Right cardiac atrium (tissue), 5 donors: ENCODE data around the gene KRT6B. TPM values are rescaled to one million over a fixed set of nuclear protein-coding genes. Genes with fewer than 3 reads are reported as not detected.

Experiments
- ATAC-seq, 2 donors: fragments of 200-7000 bp; cut with Tn5 transposase; one replicate each; pipeline versions ENCODE4 v1.8.0 to v1.9.1; 2020; ENCODE audit warnings: moderate library complexity in 2 of 2, mild to moderate bottlenecking in 1 of 2
- DNase-seq, 3 donors: peaks; one replicate each; pipeline ENCODE4 v3.0.0-alpha.2; 2020
- H3K27ac ChIP-seq: one replicate; pipeline ENCODE4 v1.5.1; 2013; ENCODE audit warnings: mild to moderate bottlenecking, low read length, control low read depth, moderate library complexity
- H3K27me3 ChIP-seq: one replicate; pipeline ENCODE4 v1.6.1; 2013; ENCODE audit not compliant: control insufficient read depth, insufficient read depth
- H3K4me1 ChIP-seq: one replicate; pipeline ENCODE4 v1.6.1; 2013; ENCODE audit warnings: low read length; ENCODE audit not compliant: control insufficient read depth, insufficient read depth
- H3K4me3 ChIP-seq: one replicate; pipeline ENCODE4 v1.5.1; 2013; ENCODE audit warnings: low read length, control low read depth
- H3K9me3 ChIP-seq: one replicate; pipeline ENCODE4 v1.6.1; 2013; ENCODE audit warnings: low read length; ENCODE audit not compliant: control insufficient read depth
- WGBS: extraction: QIAGEN DNeasy Blood & Tissue Kit; methylation state at CpG from one replicate; pipeline ENCODE4 v1.1.7; 2013; 5-methylcytosine and 5-hydroxymethylcytosine counted together
- intact Hi-C, 4 donors: fragments of 100-400 bp; cut with DNase I; formaldehyde crosslinking; loops; one replicate each; pipeline versions ENCODE4 v1.11.0 to v1.14.0; 2022 to 2023
- polyA plus RNA-seq: library from polyadenylated mRNA; stranded (reverse); fragments of 200-250 nt; gene quantifications from one replicate; pipeline ENCODE4 v1.2.3, GENCODE V29; 2013
- total RNA-seq, 4 donors: library from RNA; stranded (reverse); fragmentation: NEBNext Ultra II Directional; extraction: Animal tissue kit (Norgen Biotek cat#: 25700); gene quantifications; one replicate each; pipeline ENCODE4 v1.2.1, GENCODE V29; 2021
- donor health status: healthy with polysubstance abuse.
- donor health status: DM: no; HTN: yes; CAD: no.
- donor health status: DM: no; HTN: no; CAD: no.
- donor health status: DM: no; HTN: yes; CAD: no; lungs with severe emphysema.
- donor health status: DM: yes; HTN: yes; CAD: no.

Gene KRT6B
- total and polyA plus RNA-seq, 5 donors, result not detected

DNA sequence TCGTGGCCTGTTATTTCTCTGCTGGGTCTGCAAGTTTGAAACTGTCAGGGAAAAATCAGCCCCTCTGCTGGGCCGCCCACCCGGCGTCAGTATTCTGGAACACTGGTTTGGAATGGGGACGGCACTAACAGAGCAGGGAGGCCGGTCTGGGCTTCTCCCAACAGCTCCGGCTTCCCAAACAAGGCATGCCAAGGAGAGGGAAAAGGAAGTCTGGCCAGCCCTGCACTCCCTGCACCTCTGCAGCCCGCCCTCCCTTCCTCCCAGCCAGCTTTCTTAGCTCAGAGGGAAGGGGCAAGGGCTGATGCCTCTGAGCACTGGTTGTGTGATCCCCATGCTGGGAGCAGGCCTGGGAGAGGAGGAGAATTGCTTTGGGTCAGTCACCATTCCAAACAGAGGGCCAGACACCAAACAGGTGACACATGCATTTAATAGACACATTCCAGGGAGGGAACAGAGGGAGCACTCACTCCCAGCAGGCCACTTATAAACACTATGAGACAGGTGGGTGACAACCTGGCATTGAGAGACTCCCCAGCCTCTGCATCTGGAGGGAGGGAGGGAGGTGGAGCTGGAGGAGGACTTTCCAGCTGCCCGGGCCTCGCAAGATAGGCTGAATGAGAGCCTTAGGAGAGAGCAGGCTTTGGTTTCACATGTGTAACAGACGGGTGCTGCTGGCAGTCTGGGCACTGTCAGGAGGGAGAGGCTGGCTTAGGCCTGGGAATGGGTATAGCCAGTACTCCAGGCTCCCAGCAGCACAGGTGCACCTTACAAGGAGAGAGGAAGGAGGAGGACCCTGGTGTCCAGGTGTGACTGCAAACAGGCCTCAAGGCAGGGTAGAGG lies 28.1 kb downstream of the KRT6B start:
- no peaks in the 10 kb centered on the region for H3K4me1 ChIP-seq
- WGBS, result 51% methylated on average over 11 of the region's 11 CpGs
- no peaks in the 10 kb centered on the region for H3K9me3 ChIP-seq
- ATAC-seq (peak; percentile 78 to 84), DNase-seq (peak; percentile 45 to 75 (median 68))
- intact Hi-C loops, result no loop called here
- no peak overlapping the region for H3K27ac ChIP-seq
- H3K4me3 ChIP-seq, result no peak overlapping the region
- no peaks in the 10 kb centered on the region for H3K27me3 ChIP-seq

- Histone ChIP-seq H3K4me3 (no peak overlapping the region), H3K4me1 (no peaks in the 10 kb centered on the region), H3K27me3 (no peaks in the 10 kb centered on the region), H3K9me3 (no peaks in the 10 kb centered on the region), H3K27ac (no peak overlapping the region)
- WGBS, result 54% methylated on average over 6 of the region's 6 CpGs
- ATAC-seq, result peak in 1 of 2 donors; percentile 48
- intact Hi-C loops, result no loop called here
- DNase-seq, result no peak
These were observed 28.9 kb downstream of the KRT6B start for GRCh38 chr12:52423035-52423434.

GRCh38 chr12:52419656-52420055 lies 32.3 kb downstream of the KRT6B start:
- ATAC-seq, result no peak
- Histone ChIP-seq H3K27ac (no peak overlapping the region), H3K4me3 (no peak overlapping the region), H3K9me3 (no peaks in the 10 kb centered on the region), H3K4me1 (peaks cover 3% of the 10 kb centered on the region), H3K27me3 (no peaks in the 10 kb centered on the region)
- WGBS, result 60% methylated on average over 1 of the region's 1 CpG
- intact Hi-C loops, result no loop called here
- DNase-seq, result no peak

DNA sequence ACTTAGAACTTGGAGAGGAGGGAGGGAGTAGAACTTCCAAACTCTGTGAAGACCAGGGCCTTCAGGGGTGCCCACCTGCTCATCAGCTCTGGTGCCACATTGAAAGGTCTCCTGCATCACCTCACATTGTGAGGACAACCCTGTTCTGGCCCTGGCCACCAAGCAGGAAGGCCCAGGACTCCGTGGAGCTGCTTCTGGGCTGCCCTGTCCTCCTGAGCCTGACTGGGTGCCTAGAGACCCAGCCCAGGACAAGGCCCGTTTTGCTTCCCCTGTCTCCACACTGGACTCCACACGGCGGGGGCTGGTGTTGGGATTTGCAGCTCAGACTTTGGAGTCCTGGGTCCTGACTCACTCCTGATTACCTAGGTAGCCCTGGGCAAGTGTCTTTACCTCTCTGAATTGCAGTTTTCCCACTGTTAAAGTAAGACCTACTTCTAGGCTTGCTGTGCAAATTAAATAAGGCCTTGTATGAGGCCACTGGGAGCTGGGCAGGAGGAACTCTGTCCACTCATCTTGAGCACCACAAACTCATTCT lies 33.3 kb downstream of the KRT6B start:
- intact Hi-C loops, result no loop called here
- H3K9me3 ChIP-seq, result no peaks in the 10 kb centered on the region
- H3K4me1 ChIP-seq, result peaks cover 3% of the 10 kb centered on the region
- 83% methylated on average over 4 of the region's 4 CpGs for WGBS
- ATAC-seq (no peak), DNase-seq (peak in 1 of 3 donors; percentile 24)
- no peaks in the 10 kb centered on the region for H3K27me3 ChIP-seq
- H3K4me3 ChIP-seq, result no peak overlapping the region
- no peak overlapping the region for H3K27ac ChIP-seq

DNA sequence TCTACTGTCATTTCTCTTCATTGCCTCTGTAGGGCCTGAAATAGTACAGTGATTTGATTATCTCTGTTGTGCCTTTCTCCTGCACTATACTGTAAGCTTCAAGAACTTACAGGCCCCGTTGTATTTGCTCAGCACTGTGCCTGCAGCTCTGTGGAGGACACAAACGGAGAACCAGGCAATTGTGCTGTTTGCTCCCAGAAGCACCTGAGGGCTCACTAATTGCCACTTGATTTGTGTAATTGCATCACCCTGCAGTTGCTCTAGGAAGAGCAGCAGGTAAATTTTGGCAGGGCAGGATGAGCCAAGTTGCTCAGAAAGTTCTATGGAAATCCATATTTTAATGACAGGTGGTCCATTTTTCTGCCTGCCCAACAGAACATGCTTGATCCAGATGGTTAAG lies 34.2 kb downstream of the KRT6B start:
- intact Hi-C loops, result no loop called here
- WGBS, result 79% methylated on average over 2 of the region's 2 CpGs
- peak overlapping the region; percentile 65 for H3K27ac ChIP-seq
- no peak overlapping the region for H3K4me3 ChIP-seq
- H3K9me3 ChIP-seq, result no peaks in the 10 kb centered on the region
- DNase-seq (peak in 1 of 3 donors; percentile 15), ATAC-seq (no peak)
- no peaks in the 10 kb centered on the region for H3K27me3 ChIP-seq
- H3K4me1 ChIP-seq, result peaks cover 3% of the 10 kb centered on the region

DNA sequence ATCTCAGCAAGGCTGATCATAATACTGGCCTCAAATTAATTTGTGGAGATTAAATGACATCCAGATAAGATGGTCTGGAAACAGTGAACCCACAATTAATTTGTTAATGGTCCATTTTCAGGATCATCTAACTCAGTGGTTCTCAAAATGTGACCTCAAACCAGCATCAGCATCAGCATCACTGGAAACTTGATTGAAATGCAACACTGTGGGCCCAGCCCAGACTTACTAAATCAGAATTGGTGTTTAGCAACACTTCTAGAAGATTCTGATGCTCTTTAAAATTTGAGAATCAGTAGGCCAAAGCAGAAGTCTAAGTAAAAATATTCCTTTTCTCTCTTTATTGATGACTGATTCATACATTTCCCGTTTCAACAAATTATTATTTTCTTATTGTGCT lies 35.2 kb downstream of the KRT6B start:
- 59% methylated on average over 1 of the region's 1 CpG for WGBS
- Histone ChIP-seq H3K27ac (no peak overlapping the region), H3K9me3 (no peaks in the 10 kb centered on the region), H3K4me1 (peaks cover 3% of the 10 kb centered on the region), H3K27me3 (no peaks in the 10 kb centered on the region), H3K4me3 (no peak overlapping the region)
- intact Hi-C loops, result no loop called here
- ATAC-seq, result peak in 1 of 2 donors; percentile 59
- no peak for DNase-seq

GRCh38 chr12:52415870-52416750 lies 35.8 kb downstream of the KRT6B start:
- Histone ChIP-seq H3K9me3 (no peaks in the 10 kb centered on the region), H3K27me3 (no peaks in the 10 kb centered on the region), H3K27ac (peak overlapping the region; percentile 50), H3K4me3 (no peak overlapping the region), H3K4me1 (peaks cover 3% of the 10 kb centered on the region)
- ATAC-seq (peak; percentile 85 to 91), DNase-seq (peak in 1 of 3 donors; percentile 60)
- WGBS, result 65% methylated on average over 10 of the region's 10 CpGs
- intact Hi-C loops, result no loop called here

GRCh38 chr12:52414936-52415335 lies 37.0 kb downstream of the KRT6B start:
- 86% methylated on average over 5 of the region's 5 CpGs for WGBS

GRCh38 chr12:52413782-52414345 lies 38.1 kb downstream of the KRT6B start:
- no peak for ATAC-seq

More at GRCh38 chr12:52414936-52415335, 37.0 kb downstream of the KRT6B start:
- ATAC-seq (no peak), DNase-seq (no peak)
- intact Hi-C loops, result no loop called here
- H3K27ac ChIP-seq, result no peak overlapping the region
- H3K9me3 ChIP-seq, result no peaks in the 10 kb centered on the region
- H3K27me3 ChIP-seq, result no peaks in the 10 kb centered on the region
- H3K4me1 ChIP-seq, result peaks cover 3% of the 10 kb centered on the region
- no peak overlapping the region for H3K4me3 ChIP-seq

DNA sequence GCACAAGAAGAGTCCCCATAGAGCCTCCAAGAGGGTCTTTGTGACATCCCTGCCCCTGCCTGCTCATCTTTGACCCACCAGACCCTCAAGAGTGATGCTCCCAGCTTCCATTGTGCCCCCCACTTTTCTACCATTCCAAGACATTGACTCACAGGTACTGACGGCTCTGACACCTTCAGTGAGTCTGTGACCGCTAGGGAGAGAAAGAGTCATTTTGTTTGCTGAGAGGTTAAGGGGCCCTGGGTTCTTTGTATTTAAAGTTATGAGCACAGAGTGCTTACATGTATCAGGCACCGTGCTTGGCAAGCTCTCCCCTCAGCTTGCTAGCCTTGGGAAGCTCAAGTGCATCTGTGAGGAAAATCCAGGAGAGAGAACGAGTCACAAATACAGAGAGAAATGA lies 38.7 kb downstream of the KRT6B start:
- H3K4me1 ChIP-seq, result peaks cover 3% of the 10 kb centered on the region
- 53% methylated on average over 4 of the region's 4 CpGs for WGBS
- no peaks in the 10 kb centered on the region for H3K27me3 ChIP-seq
- no peaks in the 10 kb centered on the region for H3K9me3 ChIP-seq
- H3K27ac ChIP-seq, result no peak overlapping the region
- no peak overlapping the region for H3K4me3 ChIP-seq
- no peak for ATAC-seq
- DNase-seq, result no peak
- intact Hi-C loops, result no loop called here

More at GRCh38 chr12:52413782-52414345, 38.1 kb downstream of the KRT6B start:
- Histone ChIP-seq H3K27me3 (no peaks in the 10 kb centered on the region), H3K9me3 (no peaks in the 10 kb centered on the region), H3K4me1 (peaks cover 3% of the 10 kb centered on the region), H3K27ac (no peak overlapping the region), H3K4me3 (no peak overlapping the region)
- WGBS, result 67% methylated on average over 8 of the region's 8 CpGs
- intact Hi-C loops, result no loop called here
- no peak for DNase-seq
